Body of pancreas (tissue), 4 donors: ENCODE measurements around the gene LCOR.

Source experiments
- CTCF ChIP-seq, 7 experiments: fragments of 450-650 bp in 4 of 7; fragments of 200-600 bp in 3 of 7; sonication (generic) in 3 of 7; IDR thresholded peaks; one replicate each; pipeline ENCODE4 v1.5.1; 2016 to 2019; ENCODE audit warnings: antibody characterized with exemption in 7 of 7
- POLR2A ChIP-seq, 3 donors: fragments of 450-650 bp; IDR thresholded peaks; one replicate each; pipeline ENCODE4 v1.6.1; 2016; ENCODE audit warnings: antibody characterized with exemption in 3 of 3, mild to moderate bottlenecking in 2 of 3

- TF ChIP-seq CTCF (IDR thresholded peaks at IDR 0.05) (no peak), POLR2A (IDR thresholded peaks at IDR 0.05) (no peak)
These were observed 42.5 kb upstream of the LCOR start for GRCh38 chr10:96789571-96790108.
